Stomach smooth muscle (tissue), 2 donors: ENCODE data around the gene ZCCHC14.
"Not testable (repeated sequence)": the region's sequence is repeated elsewhere in the genome, so short reads cannot be mapped to it uniquely, and the experiment has no call there.

Experiments used
- H3K27ac ChIP-seq: one replicate; pipeline ENCODE4 v1.7.0; 2013; ENCODE audit warnings: mild to moderate bottlenecking, low read length, inconsistent platforms
- H3K27me3 ChIP-seq, 2 donors: one replicate each; pipeline ENCODE4 v1.7.0; 2013; ENCODE audit warnings: low read length in 2 of 2; ENCODE audit not compliant: insufficient read depth in 2 of 2, control insufficient read depth in 1 of 2
- H3K36me3 ChIP-seq, 2 donors: one replicate each; pipeline ENCODE4 v1.7.0; 2013; ENCODE audit warnings: low read length in 2 of 2; ENCODE audit not compliant: control insufficient read depth in 2 of 2, insufficient read depth in 2 of 2
- H3K4me1 ChIP-seq: one replicate; pipeline ENCODE4 v1.7.0; 2013; ENCODE audit warnings: low read length; ENCODE audit not compliant: control insufficient read depth, insufficient read depth
- H3K4me3 ChIP-seq, 2 donors: one replicate each; pipeline ENCODE4 v1.7.0; 2013; ENCODE audit warnings: low read length in 2 of 2
- H3K9ac ChIP-seq, 2 donors: one replicate each; pipeline ENCODE4 v1.7.0; 2013; ENCODE audit warnings: low read length in 2 of 2, mild to moderate bottlenecking in 1 of 2
- H3K9me3 ChIP-seq, 2 donors: one replicate each; pipeline ENCODE4 v1.7.0; 2013; ENCODE audit warnings: low read length in 2 of 2; ENCODE audit not compliant: control insufficient read depth in 2 of 2
- donor health status: healthy.
- donor health status: Pancreatic carcinoma.

Gene ZCCHC14

GRCh38 chr16:87477209-87477981, 15.4 kb downstream of the ZCCHC14 start:
- not testable (repeated sequence) for H3K27me3 ChIP-seq, H3K4me3 ChIP-seq, H3K27ac ChIP-seq, H3K9ac ChIP-seq, H3K9me3 ChIP-seq, H3K36me3 ChIP-seq
- peaks cover 11% of the 10 kb centered on the region for H3K4me1 ChIP-seq

- no peaks in the 10 kb centered on the region for H3K27me3 ChIP-seq
- no peak overlapping the region for H3K9ac ChIP-seq
- H3K9me3 ChIP-seq, result no peaks in the 10 kb centered on the region
- H3K4me1 ChIP-seq, result peaks cover 28% of the 10 kb centered on the region
- H3K4me3 ChIP-seq, result no peak overlapping the region
- H3K27ac ChIP-seq, result no peak overlapping the region
- peaks cover 0 to 3% of the 10 kb centered on the region in 2 donors for H3K36me3 ChIP-seq
Measured at GRCh38 chr16:87474566-87474996, 18.2 kb downstream of the ZCCHC14 start.

- Histone ChIP-seq H3K9me3 (no peaks in the 10 kb centered on the region), H3K4me3 (no peak overlapping the region), H3K27me3 (no peaks in the 10 kb centered on the region), H3K4me1 (peaks cover 29% of the 10 kb centered on the region), H3K9ac (no peak overlapping the region), H3K27ac (no peak overlapping the region), H3K36me3 (peaks cover 0 to 3% of the 10 kb centered on the region in 2 donors)
Measured at GRCh38 chr16:87474017-87474416, 18.8 kb downstream of the ZCCHC14 start.

DNA sequence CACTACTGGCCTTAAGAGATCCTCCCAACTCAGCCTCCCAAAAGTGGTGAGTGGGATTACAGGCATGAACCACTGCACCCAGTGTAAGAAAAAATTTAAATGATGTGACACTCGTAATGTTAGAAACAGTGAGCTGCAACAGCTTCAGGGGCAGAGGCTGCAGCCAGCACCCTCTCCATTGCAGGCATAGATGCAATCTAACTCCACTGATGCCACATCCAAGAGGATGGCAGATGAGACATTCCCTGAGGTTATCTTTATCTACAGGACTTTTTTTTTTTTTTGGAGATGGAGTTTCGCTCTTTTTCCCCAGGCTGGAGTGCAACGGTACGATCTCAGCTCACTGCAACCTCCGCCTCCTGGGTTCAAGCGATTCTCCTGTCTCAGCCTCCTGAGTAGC, 19.9 kb downstream of the ZCCHC14 start:
- H3K4me1 ChIP-seq, result peaks cover 33% of the 10 kb centered on the region

GRCh38 chr16:87472142-87472778, 20.6 kb downstream of the ZCCHC14 start:
- Histone ChIP-seq H3K27ac (no peak overlapping the region), H3K27me3 (no peaks in the 10 kb centered on the region), H3K9ac (no peak overlapping the region), H3K9me3 (no peaks in the 10 kb centered on the region), H3K4me3 (no peak overlapping the region), H3K36me3 (peaks cover 0 to 3% of the 10 kb centered on the region in 2 donors), H3K4me1 (peaks cover 29% of the 10 kb centered on the region)

More for the DNA sequence above, 19.9 kb downstream of the ZCCHC14 start:
- Histone ChIP-seq H3K27ac (no peak overlapping the region), H3K9ac (no peak overlapping the region), H3K27me3 (no peaks in the 10 kb centered on the region), H3K4me3 (no peak overlapping the region), H3K9me3 (no peaks in the 10 kb centered on the region), H3K36me3 (peaks cover 0 to 3% of the 10 kb centered on the region in 2 donors)

DNA sequence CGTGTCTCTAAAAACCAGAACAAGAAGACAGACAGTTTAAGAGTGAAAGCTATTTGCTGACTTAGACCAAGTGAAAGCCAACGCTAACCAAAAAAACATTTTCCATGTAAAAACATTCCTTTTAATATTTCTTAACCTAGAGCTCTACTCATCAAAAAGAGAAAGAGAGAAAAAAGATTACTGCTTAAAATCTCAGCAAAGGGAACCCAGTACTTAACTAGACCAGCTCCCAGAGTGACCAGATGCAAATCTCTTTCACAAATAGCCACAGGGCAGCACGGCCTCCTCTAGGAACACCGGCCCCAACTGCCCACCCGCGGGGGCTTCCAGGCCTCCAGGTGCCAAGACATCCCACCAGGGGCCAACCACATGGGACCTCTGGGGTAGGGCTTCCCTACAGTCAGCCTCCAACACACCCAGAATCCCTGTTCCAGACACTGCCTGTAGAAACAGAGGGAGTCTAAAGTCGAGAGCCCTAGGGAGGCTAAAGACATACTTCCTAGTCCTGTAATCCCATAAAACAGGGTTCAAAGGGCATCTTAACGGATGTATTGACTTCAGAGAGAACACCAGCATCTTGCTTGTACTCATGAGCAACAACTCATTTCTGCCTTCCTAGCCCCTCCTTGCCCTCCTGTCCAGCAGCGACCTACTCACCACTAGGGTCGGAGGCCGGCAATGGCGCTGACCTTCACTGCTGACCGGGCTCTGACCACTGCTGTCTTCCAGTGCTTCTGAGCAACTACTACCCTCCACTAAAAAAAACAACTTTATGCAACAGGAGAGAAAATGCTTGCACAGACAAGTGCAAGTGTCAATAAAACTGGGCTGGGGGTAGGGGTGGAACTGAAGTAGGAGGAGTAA, 21.3 kb downstream of the ZCCHC14 start:
- peaks cover 32% of the 10 kb centered on the region for H3K4me1 ChIP-seq
- peaks cover 0 to 3% of the 10 kb centered on the region in 2 donors for H3K36me3 ChIP-seq
- no peaks in the 10 kb centered on the region for H3K27me3 ChIP-seq
- no peaks in the 10 kb centered on the region for H3K9me3 ChIP-seq
- no peak overlapping the region for H3K9ac ChIP-seq
- no peak overlapping the region for H3K27ac ChIP-seq
- H3K4me3 ChIP-seq, result no peak overlapping the region

DNA sequence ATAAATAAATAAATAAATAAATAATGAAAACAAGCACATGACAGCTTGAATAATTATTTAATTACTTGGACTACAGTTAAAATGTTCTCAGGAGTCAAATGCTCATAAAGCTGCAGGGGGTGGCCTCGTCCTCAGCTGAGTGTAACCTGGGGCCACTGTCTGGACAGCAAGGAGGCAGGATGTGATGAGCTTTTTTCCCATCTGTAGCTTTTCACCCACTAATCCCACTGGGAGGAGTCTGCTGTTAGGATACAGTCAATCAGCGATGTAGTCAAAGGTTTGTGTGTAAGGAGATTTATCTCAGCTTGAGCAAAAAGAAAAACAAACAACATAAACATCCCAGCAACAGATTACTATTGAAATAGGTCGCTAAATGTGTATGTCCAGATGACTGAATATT, 22.5 kb downstream of the ZCCHC14 start:
- no peaks in the 10 kb centered on the region for H3K27me3 ChIP-seq
- no peak overlapping the region for H3K4me3 ChIP-seq
- no peaks in the 10 kb centered on the region for H3K9me3 ChIP-seq
- H3K4me1 ChIP-seq, result peaks cover 44% of the 10 kb centered on the region
- peaks cover 0 to 3% of the 10 kb centered on the region in 2 donors for H3K36me3 ChIP-seq
- no peak overlapping the region for H3K9ac ChIP-seq
- H3K27ac ChIP-seq, result no peak overlapping the region

DNA sequence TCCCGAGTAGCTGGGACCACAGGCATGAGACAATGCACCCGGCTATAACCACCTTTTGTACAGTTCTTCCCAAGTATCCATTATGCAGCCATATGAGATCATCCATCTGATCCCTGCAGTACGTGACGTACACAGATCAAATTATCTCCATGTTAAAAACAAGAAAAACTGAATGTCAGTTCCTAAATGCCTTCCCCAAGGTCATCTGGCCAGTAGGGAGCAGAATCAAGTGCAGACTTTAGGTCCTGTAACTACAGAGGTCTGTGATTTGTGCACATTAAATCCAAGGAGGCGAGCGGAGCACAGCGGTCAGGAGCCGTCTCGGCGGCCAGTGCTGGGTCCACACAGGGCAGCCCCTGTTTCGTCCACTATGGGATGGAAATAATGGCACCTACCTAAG, 23.7 kb downstream of the ZCCHC14 start:
- Histone ChIP-seq H3K36me3 (peaks cover 0 to 2% of the 10 kb centered on the region in 2 donors), H3K27ac (no peak overlapping the region), H3K4me1 (peaks cover 47% of the 10 kb centered on the region), H3K27me3 (no peaks in the 10 kb centered on the region), H3K9me3 (no peaks in the 10 kb centered on the region), H3K4me3 (no peak overlapping the region), H3K9ac (no peak overlapping the region)

DNA sequence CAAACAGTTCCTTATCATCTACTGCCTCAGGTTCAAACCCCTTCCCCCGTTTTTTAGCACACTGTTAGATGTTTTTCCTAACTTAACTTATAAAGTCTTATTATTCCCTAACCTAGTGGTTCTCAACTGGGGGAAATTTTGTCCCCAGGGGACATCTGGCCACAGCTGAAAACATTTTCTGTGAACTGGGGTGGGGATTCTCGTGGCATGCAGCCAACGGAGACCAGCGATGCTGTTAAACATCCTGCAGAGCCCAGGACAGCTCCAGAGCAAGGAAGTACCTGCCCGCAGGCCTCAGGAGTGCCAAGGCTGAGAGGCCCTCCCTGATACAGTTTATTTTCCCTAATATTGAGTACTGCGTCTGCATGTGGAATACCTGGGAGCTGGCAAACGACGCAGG, 24.3 kb downstream of the ZCCHC14 start:
- Histone ChIP-seq H3K27me3 (no peaks in the 10 kb centered on the region), H3K9ac (no peak overlapping the region), H3K27ac (no peak overlapping the region), H3K9me3 (no peaks in the 10 kb centered on the region), H3K4me3 (no peak overlapping the region), H3K4me1 (peaks cover 53% of the 10 kb centered on the region), H3K36me3 (no peaks in the 10 kb centered on the region)

- peak overlapping the region; percentile 95 for H3K27ac ChIP-seq
- no peaks in the 10 kb centered on the region for H3K27me3 ChIP-seq
- H3K36me3 ChIP-seq, result no peaks in the 10 kb centered on the region
- no peaks in the 10 kb centered on the region for H3K9me3 ChIP-seq
- no peak overlapping the region for H3K4me3 ChIP-seq
- H3K4me1 ChIP-seq, result peaks cover 51% of the 10 kb centered on the region
- H3K9ac ChIP-seq, result no peak overlapping the region
Measured at GRCh38 chr16:87466975-87467501, 25.8 kb downstream of the ZCCHC14 start.
